ENCODE measurements around the gene YWHAQ. TPM values are rescaled to one million over a fixed set of nuclear protein-coding genes. Genes with fewer than 3 reads are reported as not detected.
"Not testable (repeated sequence)": the region's sequence is repeated elsewhere in the genome, so short reads cannot be mapped to it uniquely, and the experiment has no call there.

YWHAQ gene
- total RNA-seq, 6 experiments from 2014 or later = 70.4 to 105 (median 84.2) TPM

GRCh38 chr2:9617749-9618148, 13.0 kb downstream of the YWHAQ start:
- Histone ChIP-seq H3K27me3 (no peaks in the 10 kb centered on the region), H3K4me1 (peaks cover 0 to 10% (median 5%) of the 10 kb centered on the region in 4 donors), H3K36me3 (no peaks in the 10 kb centered on the region), H3K27ac (no peak overlapping the region), H3K4me3 (no peak overlapping the region), H3K9me3 (no peaks in the 10 kb centered on the region)
- intact Hi-C loops (cut with DNase I) = no loop called here
- no peak for DNase-seq
- ATAC-seq = no peak
- 14% methylated on average over 1 of the region's 1 CpG for WGBS (ENCODE audit: insufficient coverage, low coverage, low lambda C conversion rate, missing lambda C conversion rate)
- TF ChIP-seq CTCF (IDR thresholded peaks at IDR 0.05) = no peak
- no peak for TF ChIP-seq POLR2A (IDR thresholded peaks at IDR 0.05)

- DNase-seq = no peak
- no peak for TF ChIP-seq CTCF (IDR thresholded peaks at IDR 0.05)
- no peak for TF ChIP-seq POLR2A (IDR thresholded peaks at IDR 0.05)
- Histone ChIP-seq H3K27ac (no peak overlapping the region), H3K27me3 (no peaks in the 10 kb centered on the region), H3K4me1 (peaks cover 0 to 10% (median 5%) of the 10 kb centered on the region in 4 donors), H3K36me3 (no peaks in the 10 kb centered on the region), H3K9me3 (no peaks in the 10 kb centered on the region), H3K4me3 (no peak overlapping the region)
- whole genome bisulfite sequencing (ENCODE audit: insufficient coverage, low coverage, low lambda C conversion rate, missing lambda C conversion rate) = 97% methylated on average over 5 of the region's 5 CpGs
- ATAC-seq = no peak
- intact Hi-C loops (cut with DNase I) = no loop called here
These were observed 13.5 kb downstream of the YWHAQ start for GRCh38 chr2:9617296-9617695.

GRCh38 chr2:9614562-9614961, 16.2 kb downstream of the YWHAQ start:
- no peak overlapping the region for H3K27ac ChIP-seq
- H3K36me3 ChIP-seq = no peaks in the 10 kb centered on the region
- DNase-seq = no peak
- no peaks in the 10 kb centered on the region for H3K27me3 ChIP-seq
- no peak overlapping the region for H3K4me3 ChIP-seq
- ATAC-seq = no peak
- no peak for TF ChIP-seq POLR2A (IDR thresholded peaks at IDR 0.05)
- no peak for TF ChIP-seq CTCF (IDR thresholded peaks at IDR 0.05)
- no peaks in the 10 kb centered on the region for H3K9me3 ChIP-seq
- intact Hi-C loops (cut with DNase I) = no loop called here
- WGBS (ENCODE audit: insufficient coverage, low coverage, low lambda C conversion rate, missing lambda C conversion rate) = 57% methylated on average over 3 of the region's 3 CpGs
- H3K4me1 ChIP-seq = peaks cover 0 to 10% (median 5%) of the 10 kb centered on the region in 4 donors

GRCh38 chr2:9613291-9613690, 17.5 kb downstream of the YWHAQ start:
- ATAC-seq = peak; percentile 30 to 66 (median 63)
- no peak for TF ChIP-seq CTCF (IDR thresholded peaks at IDR 0.05)
- no peak for TF ChIP-seq POLR2A (IDR thresholded peaks at IDR 0.05)
- Histone ChIP-seq H3K27me3 (no peaks in the 10 kb centered on the region), H3K9me3 (no peaks in the 10 kb centered on the region), H3K36me3 (no peaks in the 10 kb centered on the region), H3K4me1 (peaks cover 0 to 12% (median 4%) of the 10 kb centered on the region in 4 donors), H3K27ac (no peak overlapping the region), H3K4me3 (no peak overlapping the region)
- WGBS (ENCODE audit: insufficient coverage, low coverage, low lambda C conversion rate, missing lambda C conversion rate) = 83% methylated on average over 1 of the region's 1 CpG
- intact Hi-C loops (cut with DNase I) = no loop called here
- no peak for DNase-seq

- peaks cover 0 to 14% (median 4%) of the 10 kb centered on the region in 4 donors for H3K4me1 ChIP-seq
- 95% methylated on average over 8 of the region's 8 CpGs for WGBS (ENCODE audit: insufficient coverage, low coverage, low lambda C conversion rate, missing lambda C conversion rate)
These were observed 19.3 kb downstream of the YWHAQ start for GRCh38 chr2:9611549-9611912.

More at GRCh38 chr2:9611549-9611912, 19.3 kb downstream of the YWHAQ start:
- ATAC-seq; H3K4me3 ChIP-seq; H3K9me3 ChIP-seq; H3K27me3 ChIP-seq; DNase-seq; H3K36me3 ChIP-seq; intact Hi-C loops (cut with DNase I); H3K27ac ChIP-seq: not testable (repeated sequence)
